MM.1S (cell line): ENCODE results near the gene PSMB5.

Experiments used
- CTCF ChIP-seq: fragments of 300-600 bp; sonication (generic); IDR thresholded peaks from 2 replicates; pipeline ENCODE4 v1.5.1; 2016; ENCODE audit warnings: antibody characterized with exemption, low read length, mixed read lengths
- EZH2 ChIP-seq: fragments of 300-600 bp; sonication (generic); optimal IDR thresholded peaks from 2 replicates; pipeline ENCODE3; 2017; ENCODE audit warnings: low read depth, mild to moderate bottlenecking, antibody characterized with exemption, low read length, mixed read lengths
- EZH2phosphoT487 ChIP-seq: fragments of 300-600 bp; sonication (generic); IDR thresholded peaks from 2 replicates; pipeline ENCODE4 v1.6.1; 2018; ENCODE audit warnings: antibody characterized with exemption, low read length

DNA sequence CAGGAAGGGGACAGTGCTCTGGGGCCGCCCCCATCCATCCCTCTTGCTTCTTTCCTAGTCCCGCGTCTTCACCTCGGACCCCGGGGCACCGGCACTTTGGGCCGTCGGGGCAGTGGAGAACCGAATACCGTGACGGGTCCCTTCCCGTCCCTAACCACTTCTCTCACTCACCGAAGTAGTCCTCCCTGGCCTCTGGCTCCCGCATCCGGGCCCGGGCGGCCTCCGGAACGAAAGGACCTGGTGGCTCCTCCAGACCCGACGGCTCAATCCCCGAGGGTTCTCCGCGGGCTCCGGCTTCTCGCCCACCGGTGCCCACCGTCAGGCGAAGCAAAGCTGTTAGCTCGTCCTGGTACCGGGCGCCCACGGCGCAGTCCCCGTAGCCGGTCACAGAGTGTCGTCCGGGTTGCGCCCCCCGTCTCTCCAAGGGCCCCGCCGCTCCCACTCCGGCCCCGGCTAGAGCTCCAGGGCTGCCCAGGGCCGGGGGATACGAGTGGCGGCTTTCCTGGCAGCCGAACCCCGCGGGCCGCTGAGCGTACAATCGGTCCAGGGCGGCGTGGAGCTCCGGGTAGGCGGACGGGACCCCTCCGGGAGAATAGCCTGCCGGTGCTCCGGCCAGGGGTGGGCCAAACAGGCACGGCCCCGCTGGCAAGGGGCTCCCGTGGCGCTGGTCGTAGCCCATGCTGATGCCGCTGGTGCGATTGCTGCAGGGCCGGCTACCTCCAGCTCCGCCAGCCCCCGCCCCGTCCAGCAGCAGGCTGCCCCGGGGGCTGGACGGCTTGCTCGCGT, 53.4 kb downstream of the PSMB5 start:
- TF ChIP-seq CTCF (no peak), EZH2phosphoT487 (no peak), EZH2 (no peak)
